Small intestine (tissue), 7 donors: ENCODE data around the gene GJB4. TPM values are rescaled to one million over a fixed set of nuclear protein-coding genes. Genes with fewer than 3 reads are reported as not detected.

Source experiments
- DNase-seq, 2 donors: peaks; one replicate each; pipeline versions ENCODE4 v3.0.0 to v3.0.0-alpha.2; 2013
- FAIRE-seq: peaks from 2 replicates; lab custom pipeline; 2012; peaks lifted over from hg19 to GRCh38; lab: Jason Lieb, UNC
- H3K27ac ChIP-seq, 3 donors: one replicate each; pipeline ENCODE4 v1.5.1; 2013; ENCODE audit warnings: low read length in 2 of 3, mild to moderate bottlenecking in 2 of 3, control low read depth in 1 of 3, inconsistent platforms in 1 of 3, low read depth in 1 of 3, moderate library complexity in 1 of 3
- H3K27me3 ChIP-seq, 3 donors: one replicate each; pipeline ENCODE4 v1.6.1; 2013; ENCODE audit warnings: low read length in 3 of 3, inconsistent platforms in 1 of 3; ENCODE audit not compliant: control insufficient read depth in 3 of 3, insufficient read depth in 3 of 3
- H3K36me3 ChIP-seq, 3 donors: one replicate each; pipeline ENCODE4 v1.6.1; 2013; ENCODE audit warnings: low read length in 3 of 3, inconsistent platforms in 1 of 3, low read depth in 1 of 3, mild to moderate bottlenecking in 1 of 3, moderate library complexity in 1 of 3; ENCODE audit not compliant: control insufficient read depth in 3 of 3, insufficient read depth in 2 of 3
- H3K4me1 ChIP-seq, 3 donors: one replicate each; pipeline ENCODE4 v1.6.1; 2013; ENCODE audit warnings: low read length in 2 of 3, inconsistent platforms in 1 of 3, low read depth in 1 of 3, mild to moderate bottlenecking in 1 of 3, moderate library complexity in 1 of 3; ENCODE audit not compliant: control insufficient read depth in 3 of 3, insufficient read depth in 2 of 3
- H3K4me3 ChIP-seq, 3 donors: one replicate each; pipeline ENCODE4 v1.5.1; 2013; ENCODE audit warnings: low read length in 3 of 3, control low read depth in 1 of 3, inconsistent platforms in 1 of 3, low read depth in 1 of 3, mild to moderate bottlenecking in 1 of 3, moderate library complexity in 1 of 3
- H3K9me3 ChIP-seq, 2 donors: one replicate each; pipeline ENCODE4 v1.6.1; 2013; ENCODE audit warnings: low read depth in 1 of 2, low read length in 1 of 2; ENCODE audit not compliant: control insufficient read depth in 2 of 2, insufficient read depth in 1 of 2
- WGBS, 3 donors: extraction: QIAGEN DNeasy Blood & Tissue Kit; methylation state at CpG; one replicate each; pipeline ENCODE4 v1.1.7; 2013; 5-methylcytosine and 5-hydroxymethylcytosine counted together
- polyA plus RNA-seq, 4 donors: library from polyadenylated mRNA; stranded (reverse) in 3 of 4; unstranded in 1 of 4; fragments of 200-250 nt in 3 of 4; fragments of 120-200 nt in 1 of 4; gene quantifications; one replicate each; pipeline versions ENCODE4 v1.2.1 to v1.2.3, GENCODE V29; 2013
- donor health status: healthy with polysubstance abuse.
- donor health status: control.
- donor health status: control.
- donor health status: Bipolar disorder and iron deficiency.
- donor health status: healthy.

Gene GJB4
- polyA plus RNA-seq, 4 donors = 0.07 to 0.47 TPM; not detected in 2

DNA sequence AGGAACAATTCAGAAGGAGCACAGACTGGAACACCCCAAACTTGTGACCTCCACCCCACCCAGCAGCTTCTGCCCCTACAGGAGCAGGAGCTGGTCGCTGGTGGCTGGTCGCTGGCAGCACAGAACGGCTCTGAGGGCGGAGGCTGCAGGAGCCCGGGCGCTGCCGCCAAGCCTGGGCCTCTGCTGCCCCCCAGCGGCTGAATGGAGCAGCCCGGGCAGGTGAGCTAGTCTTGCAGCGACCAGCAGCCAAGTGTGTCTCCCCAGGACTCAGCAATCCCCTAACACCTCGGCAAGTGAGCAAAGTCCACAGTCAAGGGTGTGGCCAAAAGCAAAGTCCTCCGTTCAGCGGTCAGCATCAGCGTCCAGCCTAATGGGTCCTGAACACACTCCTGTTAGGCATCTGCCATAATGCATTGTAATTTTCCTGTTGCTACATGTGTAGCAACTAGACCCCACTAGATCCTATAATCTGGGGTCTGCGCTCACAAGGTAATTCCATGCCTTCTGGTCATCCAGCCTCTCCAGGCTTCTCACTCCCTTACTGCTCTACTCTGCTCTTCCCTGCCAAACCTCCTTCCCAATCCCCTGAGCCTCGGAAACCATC is 16.8 kb upstream of the GJB4 start:
- Histone ChIP-seq H3K4me1 (peaks cover 0 to 13% (median 0%) of the 10 kb centered on the region in 3 donors), H3K27ac (peak overlapping the region in 1 of 3 donors; percentile 38), H3K9me3 (no peaks in the 10 kb centered on the region), H3K4me3 (peak overlapping the region in 1 of 3 donors; percentile 6), H3K36me3 (no peaks in the 10 kb centered on the region), H3K27me3 (no peaks in the 10 kb centered on the region)
- WGBS, 3 donors = 8 to 11% (median 11%) methylated on average over 16 of the region's 16 CpGs
- peak; percentile 83 to 95 for DNase-seq
- no peak for FAIRE-seq

- 77 to 89% (median 85%) methylated on average over 6 of the region's 6 CpGs for WGBS, 3 donors
- no peak overlapping the region for H3K27ac ChIP-seq
- peaks cover 0 to 13% (median 0%) of the 10 kb centered on the region in 3 donors for H3K4me1 ChIP-seq
- FAIRE-seq = no peak
- H3K36me3 ChIP-seq = no peaks in the 10 kb centered on the region
- DNase-seq = no peak
- no peaks in the 10 kb centered on the region for H3K27me3 ChIP-seq
- no peak overlapping the region for H3K4me3 ChIP-seq
- no peaks in the 10 kb centered on the region for H3K9me3 ChIP-seq
These were observed 15.8 kb upstream of the GJB4 start for GRCh38 chr1:34743775-34744174.

- DNase-seq (no peak), FAIRE-seq (no peak)
- Histone ChIP-seq H3K4me3 (no peak overlapping the region), H3K27ac (no peak overlapping the region), H3K9me3 (no peaks in the 10 kb centered on the region), H3K4me1 (peaks cover 0 to 13% (median 0%) of the 10 kb centered on the region in 3 donors), H3K36me3 (no peaks in the 10 kb centered on the region), H3K27me3 (no peaks in the 10 kb centered on the region)
- 59 to 76% (median 70%) methylated on average over 3 of the region's 3 CpGs for WGBS, 3 donors
These were observed 14.7 kb upstream of the GJB4 start for GRCh38 chr1:34744851-34745250.

- Histone ChIP-seq H3K9me3 (no peaks in the 10 kb centered on the region), H3K4me3 (no peak overlapping the region), H3K4me1 (peaks cover 0 to 13% (median 0%) of the 10 kb centered on the region in 3 donors), H3K36me3 (no peaks in the 10 kb centered on the region), H3K27me3 (no peaks in the 10 kb centered on the region), H3K27ac (no peak overlapping the region)
- no peak for DNase-seq
- WGBS, 3 donors = 83 to 88% (median 86%) methylated on average over 5 of the region's 5 CpGs
- FAIRE-seq = no peak
These were observed 13.9 kb upstream of the GJB4 start for GRCh38 chr1:34745666-34746065.

- WGBS, 3 donors = 86 to 90% (median 90%) methylated on average over 4 of the region's 4 CpGs
- DNase-seq = no peak
- Histone ChIP-seq H3K27ac (no peak overlapping the region), H3K9me3 (no peaks in the 10 kb centered on the region), H3K4me1 (peaks cover 0 to 13% (median 0%) of the 10 kb centered on the region in 3 donors), H3K27me3 (no peaks in the 10 kb centered on the region), H3K4me3 (no peak overlapping the region), H3K36me3 (no peaks in the 10 kb centered on the region)
- no peak for FAIRE-seq
These were observed 13.4 kb upstream of the GJB4 start for GRCh38 chr1:34746101-34746500.

GRCh38 chr1:34746785-34747637 is 12.5 kb upstream of the GJB4 start:
- Histone ChIP-seq H3K9me3 (no peaks in the 10 kb centered on the region), H3K27me3 (no peaks in the 10 kb centered on the region), H3K4me1 (peaks cover 0 to 10% (median 0%) of the 10 kb centered on the region in 3 donors), H3K27ac (no peak overlapping the region), H3K36me3 (no peaks in the 10 kb centered on the region), H3K4me3 (no peak overlapping the region)
- no peak for FAIRE-seq
- peak in 1 of 2 donors; percentile 66 for DNase-seq
- 40 to 58% (median 57%) methylated on average over 18 of the region's 18 CpGs for WGBS, 3 donors

DNA sequence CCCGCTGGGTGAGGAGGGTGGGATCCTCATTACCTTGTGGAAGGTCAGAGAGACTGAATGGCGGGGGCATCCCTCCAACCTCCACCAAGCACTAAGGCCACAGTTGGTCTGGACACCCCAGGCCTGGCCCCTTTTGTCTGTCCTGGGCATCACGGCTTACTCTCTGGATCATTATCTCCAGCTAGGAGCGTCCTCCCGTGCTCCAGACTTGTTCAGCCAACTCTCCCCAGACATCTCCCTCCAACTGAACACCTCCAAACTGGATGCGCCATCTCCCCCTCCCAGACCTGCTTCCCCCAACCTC is 11.9 kb upstream of the GJB4 start:
- 51 to 72% (median 68%) methylated on average over 6 of the region's 6 CpGs for WGBS, 3 donors
- FAIRE-seq (no peak), DNase-seq (no peak)
- no peak overlapping the region for H3K27ac ChIP-seq
- peaks cover 0 to 4% (median 0%) of the 10 kb centered on the region in 3 donors for H3K4me1 ChIP-seq
- no peak overlapping the region for H3K4me3 ChIP-seq
- H3K36me3 ChIP-seq = no peaks in the 10 kb centered on the region
- no peaks in the 10 kb centered on the region for H3K9me3 ChIP-seq
- H3K27me3 ChIP-seq = no peaks in the 10 kb centered on the region

GRCh38 chr1:34749992-34750391 is 9.5 kb upstream of the GJB4 start:
- H3K9me3 ChIP-seq = no peaks in the 10 kb centered on the region
- no peaks in the 10 kb centered on the region for H3K27me3 ChIP-seq
- DNase-seq = no peak
- H3K27ac ChIP-seq = no peak overlapping the region
- no peak for FAIRE-seq
- H3K4me1 ChIP-seq = no peaks in the 10 kb centered on the region
- WGBS, 3 donors = 51 to 55% (median 52%) methylated on average over 8 of the region's 8 CpGs
- H3K36me3 ChIP-seq = no peaks in the 10 kb centered on the region
- no peak overlapping the region for H3K4me3 ChIP-seq
